Hindlimb muscle (tissue), 1 donor: ENCODE results near the gene PIK3CG. TPM values are rescaled to one million over a fixed set of nuclear protein-coding genes. Genes with fewer than 3 reads are reported as not detected.
"Not testable (repeated sequence)": the region's sequence is repeated elsewhere in the genome, so short reads cannot be mapped to it uniquely, and the experiment has no call there.

Experiments
- DNase-seq: peaks from one replicate; pipeline ENCODE4 v3.0.0-alpha.2; 2013
- polyA plus RNA-seq: library from polyadenylated mRNA; unstranded; fragments of 120-200 nt; gene quantifications from one replicate; pipeline ENCODE4 v1.2.1, GENCODE V29; 2013; ENCODE audit not compliant: insufficient read length

Gene PIK3CG
- polyA plus RNA-seq, 1 donor: 2.8 TPM

GRCh38 chr7:106888204-106888603, 23.1 kb downstream of the PIK3CG start:
- DNase-seq: no peak

GRCh38 chr7:106890952-106891351, 25.9 kb downstream of the PIK3CG start:
- DNase-seq: no peak

- no peak for DNase-seq
Measured at GRCh38 chr7:106891548-106892410, 26.7 kb downstream of the PIK3CG start.

- DNase-seq: no peak
Measured at GRCh38 chr7:106893591-106893990, 28.5 kb downstream of the PIK3CG start.

- DNase-seq: no peak
Measured at GRCh38 chr7:106895246-106895864, 30.3 kb downstream of the PIK3CG start.

- no peak for DNase-seq
Measured at GRCh38 chr7:106896231-106896630, 31.1 kb downstream of the PIK3CG start.

- not testable (repeated sequence) for DNase-seq
Measured at GRCh38 chr7:106897553-106897952, 32.5 kb downstream of the PIK3CG start.

- not testable (repeated sequence) for DNase-seq
Measured at GRCh38 chr7:106898967-106899366, 33.9 kb downstream of the PIK3CG start.

GRCh38 chr7:106901828-106902441, 36.9 kb downstream of the PIK3CG start:
- DNase-seq: no peak

GRCh38 chr7:106905734-106906133, 40.7 kb downstream of the PIK3CG start:
- DNase-seq: no peak

GRCh38 chr7:106911959-106912358, 46.9 kb downstream of the PIK3CG start:
- DNase-seq: no peak

GRCh38 chr7:106914018-106914607, 49.0 kb downstream of the PIK3CG start:
- no peak for DNase-seq

GRCh38 chr7:106915407-106915806, 50.3 kb downstream of the PIK3CG start:
- no peak for DNase-seq

GRCh38 chr7:106915873-106916272, 50.8 kb downstream of the PIK3CG start:
- DNase-seq: no peak

- no peak for DNase-seq
Measured at GRCh38 chr7:106916679-106917078, 51.6 kb downstream of the PIK3CG start.

- no peak for DNase-seq
Measured at GRCh38 chr7:106918991-106919390, 53.9 kb downstream of the PIK3CG start.

GRCh38 chr7:106924468-106924867, 59.4 kb downstream of the PIK3CG start:
- not testable (repeated sequence) for DNase-seq

GRCh38 chr7:106926892-106927291, 61.8 kb downstream of the PIK3CG start:
- DNase-seq: no peak

- DNase-seq: no peak
Measured at GRCh38 chr7:106927536-106927935, 62.5 kb downstream of the PIK3CG start.

- DNase-seq: not testable (repeated sequence)
Measured at GRCh38 chr7:106929616-106930015, 64.5 kb downstream of the PIK3CG start.

GRCh38 chr7:106936236-106936635, 71.2 kb downstream of the PIK3CG start:
- no peak for DNase-seq

GRCh38 chr7:106938122-106938521, 73.0 kb downstream of the PIK3CG start:
- not testable (repeated sequence) for DNase-seq

GRCh38 chr7:106938803-106939202, 73.7 kb downstream of the PIK3CG start:
- DNase-seq: no peak
